ENCODE measurements around the gene MAN2A1.

DNA sequence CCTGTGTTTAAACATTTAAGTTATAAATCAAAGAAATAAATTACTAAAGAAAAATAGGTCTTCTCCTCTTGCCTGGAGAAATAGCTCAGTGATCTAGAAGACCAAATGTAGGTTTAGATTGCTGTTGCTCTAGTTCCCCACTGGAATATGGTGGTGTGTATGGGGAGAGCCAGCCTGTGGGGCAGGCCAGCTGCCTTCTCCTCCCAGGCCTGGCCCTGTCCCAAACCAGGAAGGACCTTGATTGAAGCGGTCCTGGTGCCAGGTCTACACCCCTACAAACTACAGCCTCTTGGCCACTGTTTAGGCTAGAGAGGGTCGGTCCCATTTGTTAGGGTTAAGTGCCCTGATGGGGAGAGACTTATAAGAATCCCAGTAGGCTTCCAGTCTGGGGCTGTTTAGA, 35.4 kb downstream of the MAN2A1 start:
- TF ChIP-seq CTCF (IDR thresholded peaks at IDR 0.05; ENCODE audit: low read length) = no peak
- TF ChIP-seq EZH2 (IDR thresholded peaks at IDR 0.05; ENCODE audit: borderline replicate concordance, low read length) = no peak
